ENCODE data around the gene TF. TPM values are rescaled to one million over a fixed set of nuclear protein-coding genes. Genes with fewer than 3 reads are reported as not detected.

Gene TF
- total RNA-seq, 4 donors from 2014 or later = 13.9 to 154 (median 67.3) TPM

DNA sequence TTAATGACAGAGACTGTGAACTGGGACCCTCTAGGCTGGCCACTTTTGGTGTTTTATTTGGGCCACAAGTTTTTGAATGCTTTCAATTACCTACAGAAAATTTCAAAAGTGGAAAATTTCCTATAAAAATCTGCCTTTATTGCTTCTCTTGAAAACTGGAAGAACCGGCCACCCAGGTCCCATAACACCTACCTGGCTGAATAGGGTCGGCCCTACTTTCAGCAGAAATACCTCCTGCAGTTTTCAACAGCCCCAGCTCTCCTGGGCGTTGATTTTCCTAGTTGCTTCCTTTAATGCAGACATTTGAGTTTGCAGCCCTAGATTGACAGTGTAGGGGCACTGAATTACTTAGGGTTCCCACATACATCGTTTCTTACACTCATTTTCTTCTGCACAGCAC lies 58.7 kb downstream of the TF start:
- no peak for TF ChIP-seq CTCF (IDR thresholded peaks at IDR 0.05; ENCODE audit: low read depth)

GRCh38 chr3:133805384-133805701 lies 59.1 kb downstream of the TF start:
- no peak for TF ChIP-seq CTCF (IDR thresholded peaks at IDR 0.05; ENCODE audit: low read depth)

GRCh38 chr3:133805702-133806475 lies 59.7 kb downstream of the TF start, which contains the start of gene SRPRB:
Gene SRPRB, plus strand, starts transcription at chr3:133805815. Its CDS starts 34 bp downstream, at chr3:133805849.
- TF ChIP-seq CTCF (IDR thresholded peaks at IDR 0.05; ENCODE audit: low read depth) = no peak

DNA sequence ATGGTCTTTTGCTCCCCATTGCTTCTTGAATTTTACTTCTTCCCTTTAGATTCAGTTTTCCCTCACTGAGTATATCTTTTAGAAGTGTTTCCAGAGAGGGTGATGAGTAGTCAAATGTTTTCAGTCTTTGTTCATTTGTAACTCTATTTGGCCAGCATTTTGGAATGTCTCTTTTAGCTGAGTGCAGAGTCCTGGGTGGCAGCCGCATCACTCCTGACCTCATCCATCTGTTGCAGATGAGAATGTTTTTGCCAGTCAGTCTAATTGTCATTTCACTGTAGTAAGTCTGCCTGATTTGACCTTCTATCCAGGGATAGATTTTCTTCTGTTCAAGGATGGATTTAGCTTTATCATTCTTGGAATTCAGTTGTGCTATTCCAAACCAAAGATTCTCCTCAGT lies 66.7 kb downstream of the TF start:
- no peak for TF ChIP-seq CTCF (IDR thresholded peaks at IDR 0.05; ENCODE audit: low read depth)

DNA sequence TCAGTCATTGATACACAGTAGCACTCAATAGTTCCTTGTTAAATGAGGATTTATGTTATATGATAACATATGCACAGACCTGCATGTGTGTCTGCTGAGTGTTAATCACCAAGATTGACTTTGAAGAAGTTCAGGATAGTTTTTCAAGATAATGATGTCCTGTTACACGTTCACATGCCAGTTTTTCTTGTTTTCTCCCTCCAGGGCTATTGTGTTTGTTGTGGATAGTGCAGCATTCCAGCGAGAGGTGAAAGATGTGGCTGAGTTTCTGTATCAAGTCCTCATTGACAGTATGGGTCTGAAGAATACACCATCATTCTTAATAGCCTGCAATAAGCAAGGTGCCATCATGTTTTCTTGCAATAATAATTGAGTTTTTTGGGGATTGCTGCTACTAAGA lies 69.2 kb downstream of the TF start:
- no peak for TF ChIP-seq CTCF (IDR thresholded peaks at IDR 0.05; ENCODE audit: low read depth)

GRCh38 chr3:133820129-133820528 lies 73.9 kb downstream of the TF start:
- TF ChIP-seq CTCF (IDR thresholded peaks at IDR 0.05; ENCODE audit: low read depth) = no peak

GRCh38 chr3:133820889-133821675 lies 74.9 kb downstream of the TF start:
- TF ChIP-seq CTCF (IDR thresholded peaks at IDR 0.05; ENCODE audit: low read depth) = no peak
